ENCODE data around the gene RNMT.
"Not testable (repeated sequence)": the region's sequence is repeated elsewhere in the genome, so short reads cannot be mapped to it uniquely, and the experiment has no call there.

Gene RNMT

DNA sequence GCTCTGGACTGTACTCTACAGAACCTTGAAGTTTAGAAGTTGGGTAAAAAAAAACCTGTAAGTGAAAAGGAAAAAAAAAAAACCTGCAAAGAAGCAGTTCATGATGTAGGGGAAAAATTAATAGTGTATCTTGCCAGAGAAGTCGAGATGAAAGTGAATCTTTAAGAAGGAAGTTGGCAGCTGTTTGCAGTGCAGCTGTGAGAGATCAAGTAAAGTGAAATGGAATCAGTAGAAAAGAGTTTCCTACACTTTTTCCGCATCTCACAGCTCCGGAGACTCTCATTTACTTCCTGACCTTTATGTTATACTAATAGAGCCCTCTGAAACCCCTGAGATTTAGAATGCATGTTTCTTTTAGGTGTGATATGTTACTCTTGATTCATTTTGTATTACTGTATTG is 19.2 kb downstream of the RNMT start:
- no peak for DNase-seq (ENCODE audit: low spot score)

DNA sequence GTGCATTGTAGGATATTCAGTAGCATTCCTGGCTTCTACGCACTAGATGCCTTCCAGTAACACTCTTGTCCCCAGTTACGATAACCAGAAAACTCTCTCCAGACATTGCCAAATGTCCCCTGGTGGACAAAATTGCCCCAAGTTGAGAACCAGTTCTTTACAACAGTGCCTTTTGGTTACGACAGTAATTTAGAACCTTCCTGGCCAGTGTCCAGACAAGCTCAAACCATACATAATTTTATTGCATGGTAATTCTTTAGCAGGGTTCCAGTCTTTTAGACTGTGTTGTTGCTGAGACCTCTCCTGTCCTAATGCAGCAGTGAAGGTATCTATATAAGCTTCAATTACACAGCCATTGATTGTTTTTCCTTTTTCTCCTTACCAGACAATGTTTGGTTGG is 20.2 kb downstream of the RNMT start:
- no peak for DNase-seq (ENCODE audit: low spot score)

DNA sequence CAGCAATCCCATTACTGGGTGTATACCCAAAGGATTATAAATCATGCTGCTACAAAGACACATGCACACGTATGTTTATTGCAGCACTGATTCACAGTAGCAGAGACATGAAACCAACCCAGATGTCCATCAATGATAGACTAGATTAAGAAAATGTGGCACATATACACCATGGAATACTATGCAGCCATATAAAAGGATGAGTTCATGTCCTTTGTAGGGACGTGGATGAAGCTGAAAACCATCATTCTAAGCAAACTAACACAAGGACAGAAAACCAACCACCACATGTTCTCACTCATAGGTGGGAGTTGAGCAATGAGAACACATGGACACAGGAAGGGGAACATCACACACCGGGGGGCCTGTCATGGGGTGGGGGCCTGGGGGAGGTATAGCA is 25.1 kb downstream of the RNMT start:
- not testable (repeated sequence) for DNase-seq (ENCODE audit: low spot score)

DNA sequence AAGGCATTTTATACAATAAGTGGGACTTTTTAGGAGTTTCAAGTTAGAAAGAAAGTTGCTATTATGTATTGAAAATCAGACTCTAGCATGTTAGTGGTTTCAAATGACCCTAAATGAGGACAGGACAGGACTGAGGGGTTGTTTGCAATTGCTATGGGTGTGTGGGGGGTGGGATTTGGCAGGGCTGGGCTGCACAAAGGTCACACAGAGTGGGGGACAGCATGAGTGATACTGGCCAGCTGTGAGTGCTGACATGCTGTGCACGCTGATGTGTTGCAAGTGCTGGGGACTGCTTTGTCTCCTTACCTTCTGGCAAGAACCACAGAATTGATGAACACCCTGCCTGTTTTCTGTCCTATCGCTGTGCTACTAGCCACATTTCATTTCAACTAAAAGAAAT is 29.8 kb downstream of the RNMT start:
- no peak for DNase-seq (ENCODE audit: low spot score)

DNA sequence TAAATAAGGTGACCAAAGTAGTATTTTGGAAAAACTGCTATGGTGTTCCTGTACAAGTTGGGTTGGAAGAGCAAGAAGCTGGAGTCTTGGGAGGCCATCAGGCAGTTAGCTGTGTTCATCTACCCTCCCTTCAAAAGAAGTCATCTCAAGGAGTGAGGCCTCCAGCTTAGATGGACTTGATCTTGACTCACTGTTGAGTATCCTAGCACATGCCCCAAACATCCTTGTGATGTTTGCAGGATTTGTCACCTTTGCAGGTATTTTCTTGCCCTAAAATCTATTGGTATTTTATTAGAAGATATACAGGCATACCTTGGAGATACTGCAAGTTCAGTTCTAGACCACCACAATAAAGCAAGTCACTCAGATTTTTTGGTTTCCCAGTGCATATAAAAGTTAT is 30.2 kb downstream of the RNMT start:
- no peak for DNase-seq (ENCODE audit: low spot score)

DNA sequence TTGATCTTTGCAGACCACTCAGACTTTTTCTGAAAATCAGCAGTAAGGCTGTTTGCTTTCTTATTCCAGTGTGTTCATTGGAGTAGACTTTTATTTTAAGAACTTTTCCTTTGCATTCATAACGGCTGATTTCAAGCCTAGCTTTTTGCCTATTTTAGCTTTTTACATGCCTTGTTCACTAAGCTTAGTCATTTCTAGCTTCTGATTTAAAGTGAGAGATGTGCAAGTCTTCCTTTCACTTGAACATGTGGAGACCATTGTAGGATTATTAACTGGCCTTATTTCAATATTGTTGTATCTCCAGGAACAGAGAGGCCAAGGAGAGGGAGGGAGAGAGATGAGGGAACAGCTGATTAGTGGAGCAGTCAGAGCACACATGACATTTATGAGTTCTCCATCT is 32.1 kb downstream of the RNMT start:
- no peak for DNase-seq (ENCODE audit: low spot score)

DNA sequence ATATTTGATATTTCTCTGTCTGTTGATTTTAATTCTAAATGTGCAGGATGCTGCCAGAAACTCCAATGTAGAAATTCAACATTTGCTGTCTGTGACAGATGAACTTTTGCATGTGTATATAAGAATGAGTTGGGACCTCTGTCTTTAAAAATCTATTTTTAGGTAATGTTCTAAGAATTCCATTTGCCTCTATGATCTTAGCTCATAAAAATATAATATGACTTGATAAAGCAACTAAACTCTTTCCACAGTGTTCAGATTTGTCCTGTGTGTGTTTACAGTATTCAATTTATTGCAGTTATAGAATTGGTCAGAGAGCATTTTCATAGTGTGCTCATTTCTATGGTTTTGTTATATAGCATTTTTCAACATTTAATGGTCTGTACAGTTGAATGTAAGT is 33.6 kb downstream of the RNMT start:
- DNase-seq (ENCODE audit: low spot score), result no peak

DNA sequence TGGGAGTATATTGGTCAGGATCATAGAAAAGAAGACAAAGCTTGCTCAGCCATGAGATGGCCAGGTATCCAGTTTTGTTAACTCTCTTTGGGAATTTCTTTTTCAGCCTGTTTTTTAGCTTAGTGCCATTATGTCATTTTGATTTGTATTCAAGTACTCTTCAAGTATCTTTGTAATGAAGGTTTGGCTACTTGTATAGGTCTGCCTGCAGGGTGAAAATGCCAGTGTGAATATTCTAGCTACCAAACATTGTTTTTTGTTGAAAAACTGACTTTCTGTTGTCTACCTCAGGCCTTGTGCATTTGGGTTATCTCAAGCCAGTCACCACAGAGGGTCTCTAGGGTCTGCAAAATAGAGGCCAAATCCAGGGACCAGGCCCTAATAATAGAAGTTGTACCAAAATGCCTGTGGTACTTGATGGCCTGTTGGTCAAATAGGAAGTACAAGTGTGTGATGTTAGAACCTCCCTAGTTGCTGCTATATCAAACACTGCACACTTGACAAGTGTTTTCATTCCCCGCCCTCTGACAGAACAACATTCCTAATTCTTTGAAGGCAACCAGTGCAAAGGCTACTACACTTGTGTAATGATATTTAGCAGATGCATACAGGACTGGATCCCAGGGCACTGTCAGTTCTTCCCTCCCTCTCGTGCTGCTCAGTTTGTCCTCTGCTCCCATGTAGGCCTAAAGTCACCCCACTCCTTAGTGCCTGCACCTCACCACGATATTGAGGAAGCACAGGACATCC is 36.4 kb downstream of the RNMT start:
- no peak for DNase-seq (ENCODE audit: low spot score)

DNA sequence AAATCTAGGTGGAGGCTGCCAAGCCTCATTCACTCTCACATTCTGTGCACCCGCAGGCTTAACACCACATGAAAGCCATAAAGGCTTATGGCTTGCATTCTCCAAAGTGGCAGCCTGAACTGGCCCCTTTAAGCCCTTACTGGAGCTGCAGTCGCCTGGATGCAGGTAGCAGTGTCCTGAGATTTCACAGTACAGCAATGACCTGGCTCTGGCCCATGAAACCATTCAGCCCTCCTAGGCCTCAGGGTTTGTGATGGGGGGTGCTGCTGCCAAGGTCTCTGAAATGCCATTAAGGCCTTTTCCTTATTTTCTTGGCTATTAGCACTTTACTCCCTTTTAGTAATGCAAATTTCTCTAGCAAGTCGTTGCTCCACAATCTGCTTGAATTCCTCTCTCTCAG is 48.6 kb downstream of the RNMT start:
- DNase-seq (ENCODE audit: low spot score), result no peak

DNA sequence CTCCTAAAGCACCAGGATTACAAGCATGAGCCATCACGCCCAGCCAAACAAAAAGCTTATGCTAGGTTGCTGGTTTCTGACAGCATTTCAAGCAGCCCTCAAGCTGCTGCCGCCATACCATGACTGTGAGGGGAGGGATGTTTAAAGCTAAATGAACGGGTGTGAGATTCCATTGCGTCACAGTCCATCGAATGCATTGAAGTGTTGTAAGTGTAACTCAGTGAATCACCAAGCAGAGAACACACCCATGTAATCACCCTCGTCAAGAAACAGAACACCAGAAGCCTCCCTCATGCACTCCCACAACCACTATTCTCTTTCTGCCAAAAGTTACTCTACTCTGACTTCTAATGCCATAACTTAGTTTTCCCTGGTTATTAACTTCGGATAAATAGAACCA is 64.7 kb downstream of the RNMT start:
- DNase-seq (ENCODE audit: low spot score), result no peak

DNA sequence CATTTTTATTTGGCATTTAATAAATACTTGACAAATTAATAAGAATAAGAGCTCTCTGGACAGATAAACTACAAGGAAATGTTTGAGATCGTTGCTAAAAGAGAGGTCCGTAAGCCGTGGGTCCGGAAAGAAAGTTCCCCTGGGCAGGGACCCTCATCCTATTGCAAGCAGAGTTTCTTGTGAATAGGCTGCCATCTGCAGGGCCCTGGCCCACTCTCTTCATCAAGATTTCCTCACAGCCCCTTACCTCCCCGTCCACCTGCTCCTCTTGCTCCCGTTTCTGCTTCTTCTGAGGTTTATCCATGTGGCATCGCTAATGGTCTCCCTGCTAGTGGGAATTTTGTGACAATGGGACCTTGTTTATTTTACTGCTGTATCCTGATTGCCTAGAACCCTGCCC is 67.3 kb downstream of the RNMT start:
- no peak for DNase-seq (ENCODE audit: low spot score)

DNA sequence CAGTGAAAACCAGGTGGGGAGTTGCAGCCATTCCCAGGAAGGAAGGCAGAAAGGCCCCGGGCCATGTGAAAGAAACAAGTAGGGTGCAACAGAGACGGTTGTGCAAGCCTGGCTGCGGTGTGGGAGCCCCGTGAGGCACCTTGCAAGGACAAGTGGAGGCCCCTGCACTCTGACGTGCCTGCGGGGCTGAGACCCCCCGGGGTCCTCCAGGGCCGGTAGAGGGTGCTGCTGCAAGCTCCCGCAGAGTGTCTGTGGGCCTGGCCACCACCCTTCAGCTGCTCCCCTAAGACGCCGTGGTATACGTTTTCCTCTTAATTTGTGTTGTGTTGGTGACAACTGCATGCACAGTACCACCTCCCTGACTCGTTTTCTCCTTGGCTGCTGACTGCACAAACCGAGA is 70.0 kb downstream of the RNMT start:
- no peak for DNase-seq (ENCODE audit: low spot score)

DNA sequence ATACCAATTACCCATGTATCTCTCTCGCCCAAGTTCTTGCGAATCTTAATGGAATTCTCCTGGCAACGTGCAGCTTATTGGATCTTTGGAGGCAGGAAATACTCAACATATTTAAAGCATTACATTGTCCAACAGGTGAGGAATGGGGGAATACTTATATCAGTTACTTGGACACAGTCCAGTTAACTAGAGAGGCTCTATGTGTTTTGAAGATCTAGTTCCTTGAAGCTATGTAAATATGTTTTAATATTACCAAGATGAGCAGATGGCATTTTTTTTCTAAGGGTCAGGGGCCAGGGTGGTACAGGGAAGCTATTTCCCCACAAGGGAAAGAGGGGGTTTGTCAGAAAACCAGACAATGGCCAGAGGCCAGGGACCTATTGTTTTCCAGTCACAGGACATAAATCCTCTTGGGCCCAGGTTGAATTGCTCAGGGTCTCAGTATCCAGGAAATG is 70.7 kb downstream of the RNMT start:
- DNase-seq (ENCODE audit: low spot score), result no peak

DNA sequence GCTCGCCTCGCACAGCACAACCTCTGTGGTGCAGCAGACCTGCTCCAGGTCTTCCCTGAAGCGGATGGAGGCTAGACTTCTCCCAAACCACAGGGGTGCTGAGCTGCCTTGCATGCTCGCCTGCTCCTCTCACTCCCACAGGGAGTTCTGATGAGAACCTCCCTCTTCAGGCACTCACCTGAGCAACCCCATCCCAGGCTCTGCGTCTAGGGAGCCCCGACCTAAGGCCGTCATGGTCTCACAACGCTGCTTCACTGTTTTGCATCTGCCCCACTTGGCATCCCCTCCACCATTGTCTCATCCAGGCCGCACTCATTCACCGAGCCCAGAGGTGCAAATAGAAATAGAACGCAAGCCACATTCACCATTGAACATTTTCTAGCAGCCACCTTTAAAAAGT is 72.9 kb downstream of the RNMT start:
- DNase-seq (ENCODE audit: low spot score), result no peak

DNA sequence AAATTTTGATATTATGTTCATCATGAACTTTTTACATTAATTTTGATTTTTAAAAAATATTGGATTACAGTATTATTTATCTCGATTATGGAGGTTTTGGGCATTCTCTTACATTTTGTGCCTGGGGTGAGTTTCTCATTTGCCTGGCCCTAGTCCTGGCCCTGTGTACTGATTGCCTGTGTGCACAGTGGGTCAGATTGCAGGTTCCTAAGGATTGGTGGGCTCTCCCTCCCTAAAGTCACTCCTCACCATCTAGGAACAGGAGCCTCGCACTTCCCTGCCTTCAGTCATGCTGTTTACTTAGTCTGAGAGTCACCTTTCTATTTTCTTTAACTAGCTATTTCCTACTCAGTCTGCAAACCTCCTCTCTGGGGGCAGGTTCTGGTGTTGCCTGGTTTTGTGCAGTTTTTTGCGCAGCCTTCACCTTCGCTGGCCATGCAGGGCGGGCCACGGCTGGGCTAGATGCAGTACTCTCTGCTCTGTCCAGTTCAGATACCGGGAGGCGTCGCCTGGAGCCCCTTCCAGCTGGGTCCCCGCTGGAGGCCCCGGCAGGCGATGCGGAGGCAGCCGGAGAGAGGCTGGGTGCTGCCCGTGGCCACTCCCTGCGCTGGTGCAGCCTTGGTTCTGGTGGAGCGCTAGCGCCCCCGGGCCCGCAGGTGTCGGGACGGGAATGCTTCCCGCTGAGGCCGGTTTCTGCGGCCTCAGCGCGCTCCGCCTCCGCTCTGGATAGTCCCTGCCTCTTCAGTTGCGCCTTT is 74.2 kb downstream of the RNMT start:
- peak; percentile 71 for DNase-seq (ENCODE audit: low spot score)

DNA sequence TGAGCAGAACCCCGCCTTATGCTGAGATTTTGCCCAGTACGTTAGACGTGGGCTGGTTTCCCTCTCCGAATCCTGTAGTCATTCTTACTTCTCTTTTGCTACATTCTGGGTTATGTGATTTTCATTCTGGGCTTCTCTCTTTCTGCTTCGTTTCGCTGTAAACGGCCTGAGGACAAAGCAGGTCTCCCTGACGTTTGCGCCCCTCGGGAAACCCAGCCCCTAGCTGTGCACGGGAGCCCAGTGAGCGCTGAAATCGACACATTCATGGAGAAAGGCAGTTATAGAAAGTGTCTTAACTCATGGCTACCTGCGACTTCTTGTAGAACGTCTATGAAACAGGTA is 74.8 kb downstream of the RNMT start:
- DNase-seq (ENCODE audit: low spot score), result no peak

DNA sequence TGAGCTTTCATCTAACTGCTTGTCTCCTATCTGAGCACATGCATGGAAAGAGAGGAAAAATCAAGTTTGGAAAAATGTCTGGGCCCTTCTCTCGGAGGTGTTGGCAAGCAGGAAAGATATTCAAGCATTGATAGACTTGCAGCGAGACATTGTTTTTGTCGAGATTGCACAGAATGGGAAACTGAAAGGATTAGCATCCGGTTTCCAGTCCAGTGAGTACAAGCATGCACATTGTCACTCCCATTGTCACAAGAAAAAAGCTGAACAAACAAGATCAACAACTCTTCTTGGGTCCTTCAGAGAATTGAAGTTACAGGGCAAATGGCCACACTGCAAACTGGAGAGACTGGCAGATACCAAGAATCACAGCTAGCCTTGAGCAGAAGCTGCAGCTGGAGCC is 77.8 kb downstream of the RNMT start:
- DNase-seq (ENCODE audit: low spot score), result no peak

DNA sequence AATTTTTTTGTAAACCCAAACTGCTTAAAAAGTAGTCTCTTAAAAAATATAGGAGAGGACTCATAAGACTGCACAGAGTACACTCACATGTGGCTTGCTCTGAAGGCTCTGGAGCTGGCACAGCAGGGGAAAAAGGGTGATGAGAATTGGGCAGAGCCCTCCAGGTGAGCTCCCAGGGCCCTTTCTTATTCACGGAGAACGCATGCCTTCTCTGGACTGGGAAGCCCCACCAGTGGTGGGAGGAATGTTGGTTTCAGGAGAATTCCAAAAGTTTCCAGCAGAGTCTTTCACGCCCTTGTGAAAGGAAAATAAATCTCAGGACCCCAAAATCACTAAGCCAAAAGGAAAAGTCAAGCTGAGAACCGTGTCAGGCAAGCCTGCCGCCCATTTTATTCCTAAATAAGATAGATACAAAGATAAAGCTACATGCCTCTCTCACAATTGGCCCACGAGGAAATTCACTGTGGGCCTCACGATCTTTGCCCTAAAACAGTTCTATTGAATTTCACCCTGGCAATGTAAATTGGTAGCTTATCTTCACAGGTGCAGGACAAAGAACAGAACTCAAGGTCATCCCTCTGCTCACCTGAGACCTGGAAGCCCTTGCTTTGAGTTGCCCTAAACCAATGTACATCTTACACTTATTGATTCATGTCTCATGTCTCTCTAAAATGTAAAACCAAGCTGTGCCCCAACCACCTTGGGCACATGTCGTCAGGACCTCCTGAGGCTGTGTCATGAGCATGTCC is 82.0 kb downstream of the RNMT start:
- DNase-seq (ENCODE audit: low spot score), result no peak

DNA sequence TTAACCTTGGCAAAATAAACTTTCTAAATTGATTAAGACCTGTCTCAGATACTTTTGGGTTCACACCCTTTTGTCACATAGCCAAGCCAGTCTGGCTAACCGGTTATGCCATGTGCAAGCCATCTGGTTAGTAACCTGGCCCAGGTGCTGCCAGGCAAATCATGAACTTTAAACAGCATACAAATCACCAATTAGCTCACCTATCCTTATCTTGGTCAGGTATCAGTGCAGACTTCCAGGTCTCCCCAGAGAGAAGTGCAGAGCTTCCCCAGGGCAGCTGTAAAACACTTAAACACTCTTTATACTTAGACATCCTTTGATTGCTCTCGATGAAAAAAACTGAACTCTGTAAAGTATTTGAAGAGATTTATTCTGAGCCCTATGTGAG is 82.6 kb downstream of the RNMT start:
- DNase-seq (ENCODE audit: low spot score), result no peak

DNA sequence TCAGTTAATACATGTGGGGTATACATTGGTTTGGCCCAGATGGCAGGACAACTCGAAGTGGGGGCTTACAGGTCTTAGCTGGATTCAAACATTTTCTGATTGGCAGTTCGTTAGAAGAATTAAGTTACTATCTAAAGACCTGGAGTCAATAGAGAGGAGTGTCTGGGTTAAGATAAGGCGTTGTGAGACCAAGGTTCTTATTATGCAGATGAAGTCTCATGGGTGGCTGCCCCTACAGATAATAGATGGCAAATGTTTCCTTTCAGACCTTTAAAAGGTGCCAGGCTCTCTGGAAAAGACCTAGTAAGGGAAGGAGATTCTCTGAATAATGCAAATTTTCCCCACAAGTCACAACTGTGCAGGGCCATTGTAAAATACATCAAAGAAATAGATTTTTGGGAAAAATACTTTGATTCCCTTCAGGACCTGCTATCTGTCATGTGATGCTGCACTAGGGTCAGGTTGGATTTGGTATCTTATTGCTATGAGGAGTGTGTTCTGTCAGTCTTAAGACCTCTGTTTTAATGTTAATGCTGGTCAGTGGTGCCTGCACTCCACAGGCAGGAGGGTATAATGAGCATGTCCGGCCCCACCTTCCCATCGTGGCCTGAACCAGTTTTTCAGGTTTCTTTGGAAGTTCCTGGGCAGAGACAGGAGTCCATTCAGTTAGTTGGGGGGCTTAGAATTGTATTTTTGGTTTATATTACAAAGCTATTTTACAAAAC is 83.2 kb downstream of the RNMT start:
- DNase-seq (ENCODE audit: low spot score), result no peak

DNA sequence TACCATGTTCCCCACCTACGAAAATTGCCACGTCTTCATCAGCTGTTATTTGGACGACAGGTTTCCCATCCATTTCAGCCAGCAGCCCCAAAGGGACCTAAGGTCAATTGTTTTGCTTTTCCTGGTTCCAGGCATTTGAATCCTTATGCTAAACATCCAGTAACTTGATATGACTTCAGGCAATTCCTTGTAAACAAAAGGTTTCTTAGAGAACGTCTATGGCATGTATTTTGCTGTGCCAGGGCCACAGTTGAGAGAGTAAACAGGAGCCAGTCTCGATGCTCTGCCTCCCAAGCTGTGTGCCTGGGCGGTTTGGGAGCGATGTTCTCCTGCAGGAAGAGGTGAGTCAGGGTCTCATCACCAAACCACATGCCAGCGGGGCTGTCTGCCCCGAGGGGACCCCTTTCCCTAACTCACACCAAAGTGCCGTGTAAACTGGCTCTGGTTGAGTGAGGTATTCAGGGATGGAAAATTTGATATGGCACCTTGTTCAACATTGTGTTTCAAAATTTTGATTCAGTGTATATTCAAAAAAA is 84.5 kb downstream of the RNMT start:
- DNase-seq (ENCODE audit: low spot score), result no peak

DNA sequence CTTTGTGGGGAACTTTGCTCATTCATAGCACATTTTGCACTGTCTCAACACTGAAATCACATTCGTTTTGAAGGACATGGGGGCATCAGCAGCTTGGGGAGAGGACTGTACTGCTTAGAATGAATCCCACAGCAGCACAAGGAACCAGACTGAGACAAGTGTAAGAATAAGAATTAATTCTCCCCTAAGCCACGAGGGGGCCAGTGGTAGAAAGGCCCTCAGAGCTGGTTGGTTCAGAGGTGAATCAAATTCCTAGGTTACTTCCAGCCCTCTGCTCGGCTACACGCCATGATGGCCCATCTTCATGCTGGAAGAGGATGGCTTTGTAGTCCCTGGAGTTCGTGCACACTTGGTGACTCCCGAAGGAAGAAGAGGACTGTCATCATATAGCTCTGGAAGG is 85.5 kb downstream of the RNMT start:
- peak; percentile 36 for DNase-seq (ENCODE audit: low spot score)
